HEK293 (cell line): ENCODE data around the gene DNAJC21.

Experiments used
- CTCF ChIA-PET: fragments of 350-600 bp; formaldehyde crosslinking; extraction: SDS; loops from one replicate; lab custom pipeline; 2021; ENCODE audit warnings: antibody characterized with exemption; lab: Yijun Ruan, JAX
- POLR2A ChIA-PET: fragments of 300-600 bp; formaldehyde crosslinking; extraction: SDS; loops from one replicate; lab custom pipeline; 2020; ENCODE audit warnings: antibody characterized with exemption, inconsistent platforms; lab: Yijun Ruan, JAX
- H3K27ac ChIP-seq: fragments of 200-500 bp; sonication (Bioruptor generic); 2 replicates; pipeline ENCODE4 v1.5.1; 2014; ENCODE audit warnings: low read depth, low read length, control low read depth, inconsistent platforms; ENCODE audit errors: extremely low read depth
- H3K36me3 ChIP-seq, 2 experiments: fragments of 200-500 bp in 1 of 2; sonication (Bioruptor generic) in 1 of 2; 1 replicate in 1 of 2; 2 replicates in 1 of 2; pipeline ENCODE4 v1.5.1; 2014 to 2017; ENCODE audit warnings: inconsistent platforms in 2 of 2, low read length in 2 of 2; ENCODE audit not compliant: control insufficient read depth in 2 of 2, insufficient read depth in 1 of 2
- H3K4me1 ChIP-seq: fragments of 200-500 bp; sonication (Bioruptor generic); 2 replicates; pipeline ENCODE4 v1.5.1; 2014; ENCODE audit warnings: mild to moderate bottlenecking, low read length, inconsistent platforms; ENCODE audit not compliant: control insufficient read depth, insufficient read depth
- H3K4me3 ChIP-seq: 2 replicates; pipeline ENCODE4 v1.5.1; 2011; ENCODE audit warnings: low read depth, mild to moderate bottlenecking, control low read depth, low read length, moderate library complexity
- H3K9me3 ChIP-seq: fragments of 200-500 bp; sonication (Bioruptor generic); 2 replicates; pipeline ENCODE4 v1.5.1; 2014; ENCODE audit warnings: low read depth, low read length, inconsistent platforms; ENCODE audit not compliant: control insufficient read depth, insufficient read depth
- ELK4 ChIP-seq: IDR thresholded peaks from 2 replicates; pipeline ENCODE4 v1.6.1; 2011; ENCODE audit warnings: mild to moderate bottlenecking, low read depth, low read length, borderline replicate concordance
- KLF16 ChIP-seq: fragments of 450-650 bp; formaldehyde crosslinking; IDR thresholded peaks from 2 replicates; pipeline ENCODE4 v1.5.1; 2017; ENCODE audit warnings: missing biosample characterization, missing genetic modification characterization
- PRDM1 ChIP-seq: fragments of 450-650 bp; formaldehyde crosslinking; IDR thresholded peaks from 2 replicates; pipeline ENCODE4; 2016; ENCODE audit warnings: missing biosample characterization, missing genetic modification characterization
- SP3 ChIP-seq: fragments of 450-650 bp; formaldehyde crosslinking; IDR thresholded peaks from 2 replicates; pipeline ENCODE4 v1.5.1; 2016; ENCODE audit warnings: missing biosample characterization, missing genetic modification characterization
- TCF7L2 ChIP-seq: IDR thresholded peaks from 2 replicates; pipeline ENCODE4 v1.6.1; 2011; ENCODE audit warnings: low read depth, mild to moderate bottlenecking, inconsistent platforms, low read length, moderate library complexity, borderline replicate concordance
- ZBTB49 ChIP-seq: fragments of 450-650 bp; formaldehyde crosslinking; IDR thresholded peaks from 2 replicates; pipeline ENCODE4 v1.5.1; 2016; ENCODE audit warnings: missing biosample characterization, missing genetic modification characterization, low read depth
- ZNF16 ChIP-seq: fragments of 450-650 bp; formaldehyde crosslinking; IDR thresholded peaks from 2 replicates; pipeline ENCODE4 v1.5.1; 2016; ENCODE audit warnings: low read depth, missing biosample characterization, missing genetic modification characterization
- ZNF2 ChIP-seq: fragments of 450-650 bp; formaldehyde crosslinking; IDR thresholded peaks from 2 replicates; pipeline ENCODE4 v1.5.1; 2016; ENCODE audit warnings: missing biosample characterization, missing genetic modification characterization
- ZNF202 ChIP-seq: fragments of 450-650 bp; formaldehyde crosslinking; IDR thresholded peaks from 2 replicates; pipeline ENCODE4 v1.5.1; 2016; ENCODE audit warnings: missing biosample characterization, missing genetic modification characterization, borderline replicate concordance
- ZNF221 ChIP-seq: fragments of 450-650 bp; formaldehyde crosslinking; IDR thresholded peaks from 2 replicates; pipeline ENCODE4 v1.5.1; 2017; ENCODE audit warnings: missing biosample characterization, missing genetic modification characterization, borderline replicate concordance
- ZNF292 ChIP-seq: fragments of 450-650 bp; formaldehyde crosslinking; IDR thresholded peaks from 2 replicates; pipeline ENCODE4 v1.5.1; 2016; ENCODE audit warnings: low read depth, missing biosample characterization, missing genetic modification characterization, borderline replicate concordance
- ZNF548 ChIP-seq: fragments of 450-650 bp; formaldehyde crosslinking; IDR thresholded peaks from 2 replicates; pipeline ENCODE4 v1.5.1; 2016; ENCODE audit warnings: missing biosample characterization, missing genetic modification characterization
- ZNF558 ChIP-seq: fragments of 450-650 bp; formaldehyde crosslinking; IDR thresholded peaks from 2 replicates; pipeline ENCODE4 v1.5.1; 2016; ENCODE audit warnings: missing biosample characterization, missing genetic modification characterization
- ZNF707 ChIP-seq: fragments of 450-650 bp; formaldehyde crosslinking; IDR thresholded peaks from 2 replicates; pipeline ENCODE4 v1.5.1; 2016; ENCODE audit warnings: missing biosample characterization, missing genetic modification characterization
- ZNF785 ChIP-seq: fragments of 450-650 bp; formaldehyde crosslinking; IDR thresholded peaks from 2 replicates; pipeline ENCODE4 v1.5.1; 2016; ENCODE audit warnings: missing biosample characterization, missing genetic modification characterization
- TF ChIP-seq, protein P1 (sequence below): fragments of 450-650 bp; formaldehyde crosslinking; conservative IDR thresholded peaks from 2 replicates; pipeline ENCODE4 v1.5.1; 2016; ENCODE audit warnings: low read depth, missing biosample characterization, missing genetic modification characterization

The DNAJC21 gene

DNA sequence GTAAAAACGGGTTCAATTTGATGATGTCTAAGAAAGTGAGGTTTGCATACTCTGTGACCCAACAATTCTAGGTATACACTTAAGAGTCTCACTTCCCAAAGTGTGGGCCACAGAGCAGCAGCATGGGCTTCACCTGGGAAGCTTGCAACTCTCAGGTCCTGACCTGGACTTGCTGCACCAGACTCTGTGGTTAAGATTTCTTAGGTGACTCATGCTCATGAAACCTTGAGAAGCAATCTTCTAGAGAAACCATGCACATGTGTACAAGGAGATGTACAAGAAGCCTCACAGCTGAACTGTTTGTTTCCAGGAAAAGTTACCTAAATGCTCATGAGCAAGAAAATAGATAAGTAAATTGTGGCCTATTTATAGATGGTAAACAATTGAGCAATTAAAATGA, 30.0 kb downstream of the DNAJC21 start:
- ChIA-PET CTCF (interaction anchor here (1.0 to 3.1 kb wide), 5 partner anchors 9 to 42 kb away, joined by 3 to 38 read pairs (median 6); no protein-coding TSS in a partner anchor), POLR2A (no interaction called here)
- H3K4me3 ChIP-seq, result no peak overlapping the region
- H3K36me3 ChIP-seq, result peaks cover 18 to 29% of the 10 kb centered on the region in 2 experiments
- H3K27ac ChIP-seq, result no peak overlapping the region
- H3K4me1 ChIP-seq, result no peaks in the 10 kb centered on the region
- 0 out of 2 replicates have a peak, but pooled peaks have one; percentile 14 for TF ChIP-seq PRDM1 (tag by site-specific recombination)
- TF ChIP-seq ZNF707 (tag by site-specific recombination), result no peak
- no peaks in the 10 kb centered on the region for H3K9me3 ChIP-seq

DNA sequence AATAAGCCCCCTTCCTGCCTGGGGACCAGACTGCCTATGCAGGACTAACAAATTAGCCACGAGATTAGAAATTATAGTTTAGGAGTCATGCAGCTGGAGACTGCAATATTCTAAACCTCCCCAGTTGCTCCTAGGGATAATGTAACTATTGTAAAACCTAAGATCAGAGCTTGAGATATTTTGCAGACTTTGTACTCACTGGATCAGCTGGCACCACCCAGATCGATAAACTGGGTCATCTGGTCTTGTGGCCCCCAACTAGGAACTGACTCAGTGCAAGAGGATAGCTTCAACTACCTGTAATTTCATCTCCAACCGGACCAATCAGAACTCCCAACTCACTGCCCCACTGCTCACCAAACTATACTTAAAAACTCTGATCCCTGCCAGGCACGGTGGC, 38.2 kb downstream of the DNAJC21 start:
- Histone ChIP-seq H3K27ac (no peak overlapping the region), H3K4me3 (no peak overlapping the region), H3K9me3 (no peaks in the 10 kb centered on the region), H3K36me3 (peaks cover 0 to 5% of the 10 kb centered on the region in 2 experiments; a peak in 2 of 3 replicates), H3K4me1 (no peaks in the 10 kb centered on the region)
- TF ChIP-seq ZNF2 (tag by site-specific recombination) (no peak), KLF16 (no peak), TCF7L2 (no peak), ZNF202 (no peak), ZNF16 (tag by site-specific recombination) (no peak), ZNF558 (tag by site-specific recombination) (no peak), SP3 (tag by site-specific recombination) (no peak), ZNF292 (no peak), ELK4 (no peak), ZNF548 (no peak), ZBTB49 (tag by site-specific recombination) (no peak), ZNF221 (tag by site-specific recombination) (no peak), ZNF785 (tag by site-specific recombination) (no peak), ZNF707 (tag by site-specific recombination) (no peak)
- TF ChIP-seq, protein P1, sequence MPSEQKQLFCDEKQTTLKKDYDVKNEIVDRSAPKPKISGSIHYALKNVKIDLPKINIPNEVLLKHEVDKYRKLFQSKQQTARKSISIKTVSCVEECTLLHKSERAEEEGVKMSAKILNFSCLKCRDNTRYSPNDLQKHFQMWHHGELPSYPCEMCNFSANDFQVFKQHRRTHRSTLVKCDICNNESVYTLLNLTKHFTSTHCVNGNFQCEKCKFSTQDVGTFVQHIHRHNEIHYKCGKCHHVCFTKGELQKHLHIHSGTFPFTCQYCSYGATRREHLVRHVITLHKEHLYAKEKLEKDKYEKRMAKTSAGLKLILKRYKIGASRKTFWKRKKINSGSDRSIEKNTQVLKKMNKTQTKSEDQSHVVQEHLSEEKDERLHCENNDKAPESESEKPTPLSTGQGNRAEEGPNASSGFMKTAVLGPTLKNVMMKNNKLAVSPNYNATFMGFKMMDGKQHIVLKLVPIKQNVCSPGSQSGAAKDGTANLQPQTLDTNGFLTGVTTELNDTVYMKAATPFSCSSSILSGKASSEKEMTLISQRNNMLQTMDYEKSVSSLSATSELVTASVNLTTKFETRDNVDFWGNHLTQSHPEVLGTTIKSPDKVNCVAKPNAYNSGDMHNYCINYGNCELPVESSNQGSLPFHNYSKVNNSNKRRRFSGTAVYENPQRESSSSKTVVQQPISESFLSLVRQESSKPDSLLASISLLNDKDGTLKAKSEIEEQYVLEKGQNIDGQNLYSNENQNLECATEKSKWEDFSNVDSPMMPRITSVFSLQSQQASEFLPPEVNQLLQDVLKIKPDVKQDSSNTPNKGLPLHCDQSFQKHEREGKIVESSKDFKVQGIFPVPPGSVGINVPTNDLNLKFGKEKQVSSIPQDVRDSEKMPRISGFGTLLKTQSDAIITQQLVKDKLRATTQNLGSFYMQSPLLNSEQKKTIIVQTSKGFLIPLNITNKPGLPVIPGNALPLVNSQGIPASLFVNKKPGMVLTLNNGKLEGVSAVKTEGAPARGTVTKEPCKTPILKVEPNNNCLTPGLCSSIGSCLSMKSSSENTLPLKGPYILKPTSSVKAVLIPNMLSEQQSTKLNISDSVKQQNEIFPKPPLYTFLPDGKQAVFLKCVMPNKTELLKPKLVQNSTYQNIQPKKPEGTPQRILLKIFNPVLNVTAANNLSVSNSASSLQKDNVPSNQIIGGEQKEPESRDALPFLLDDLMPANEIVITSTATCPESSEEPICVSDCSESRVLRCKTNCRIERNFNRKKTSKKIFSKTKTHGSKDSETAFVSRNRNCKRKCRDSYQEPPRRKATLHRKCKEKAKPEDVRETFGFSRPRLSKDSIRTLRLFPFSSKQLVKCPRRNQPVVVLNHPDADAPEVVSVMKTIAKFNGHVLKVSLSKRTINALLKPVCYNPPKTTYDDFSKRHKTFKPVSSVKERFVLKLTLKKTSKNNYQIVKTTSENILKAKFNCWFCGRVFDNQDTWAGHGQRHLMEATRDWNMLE (tag by site-specific recombination), result no peak
- ChIA-PET POLR2A (no interaction called here), CTCF (interaction anchor here (0.9 to 1.9 kb wide), 2 partner anchors 10 to 492 kb away, joined by 3 to 10 read pairs; no protein-coding TSS in a partner anchor)
